Activated CD8-positive, alpha-beta T cell treated with anti-CD3 and anti-CD28 coated beads for 36 hours (primary cell): ENCODE results near the gene CYP4A11. TPM values are rescaled to one million over a fixed set of nuclear protein-coding genes. Genes with fewer than 3 reads are reported as not detected.
"Not testable (repeated sequence)": the region's sequence is repeated elsewhere in the genome, so short reads cannot be mapped to it uniquely, and the experiment has no call there.

Source experiments
- ATAC-seq: fragments of 200-7000 bp; cut with Tn5 transposase; one replicate; pipeline ENCODE4 v1.10.0; 2021; ENCODE audit warnings: mild to moderate bottlenecking, moderate library complexity
- CTCF ChIA-PET: fragments of 350-600 bp; sonication (Branson Sonifier 250); formaldehyde crosslinking; loops from one replicate; lab custom pipeline; 2021; ENCODE audit warnings: antibody characterized with exemption; lab: Charles Lee
- POLR2A ChIA-PET: fragments of 350-600 bp; sonication (Branson Sonifier 250); formaldehyde crosslinking; loops from one replicate; lab custom pipeline; 2021; ENCODE audit warnings: antibody characterized with exemption; lab: Charles Lee
- DNase-seq: peaks from one replicate; pipeline ENCODE4 v3.0.0-alpha.2; 2020
- H3K27ac Mint-ChIP-seq: one replicate; pipeline ENCODE4 v1.8.0; 2021; ENCODE audit warnings: mild to moderate bottlenecking, mixed read lengths
- H3K27me3 Mint-ChIP-seq: one replicate; pipeline ENCODE4 v1.8.0; 2021; ENCODE audit warnings: mixed read lengths
- H3K36me3 Mint-ChIP-seq: one replicate; pipeline ENCODE4 v1.8.0; 2021; ENCODE audit warnings: low read depth, mixed read lengths
- H3K4me1 Mint-ChIP-seq: one replicate; pipeline ENCODE4 v1.8.0; 2021; ENCODE audit warnings: low read depth, mixed read lengths
- H3K4me3 Mint-ChIP-seq: one replicate; pipeline ENCODE4 v1.8.0; 2021; ENCODE audit warnings: mild to moderate bottlenecking, moderate library complexity, mixed read lengths
- H3K9me3 Mint-ChIP-seq: one replicate; pipeline ENCODE4 v1.8.0; 2021; ENCODE audit warnings: mixed read lengths
- CTCF ChIP-seq: fragments of 200-600 bp; IDR thresholded peaks from one replicate; pipeline ENCODE4 v1.8.0; 2022; ENCODE audit warnings: antibody characterized with exemption, mild to moderate bottlenecking
- intact Hi-C: fragments of 100-400 bp; cut with micrococcal nuclease; formaldehyde crosslinking; loops from one replicate; pipeline ENCODE4 v1.10.0; 2022
- total RNA-seq, 2 experiments: library from RNA; stranded (reverse); gene quantifications; one replicate each; pipeline ENCODE4 v1.2.3, GENCODE V29; 2021

CYP4A11 gene
- total RNA-seq, 2 experiments from 2014 or later, result not detected

GRCh38 chr1:46969014-46969619, 27.8 kb upstream of the CYP4A11 start:
- Mint-ChIP-seq H3K27me3 (peaks cover 6% of the 10 kb centered on the region), H3K9me3 (no peaks in the 10 kb centered on the region), H3K4me1 (no peaks in the 10 kb centered on the region), H3K4me3 (no peak overlapping the region), H3K36me3 (no peaks in the 10 kb centered on the region), H3K27ac (no peak overlapping the region)
- ATAC-seq (no peak), DNase-seq (no peak)
- no peak for TF ChIP-seq CTCF
- intact Hi-C loops, result no loop called here
- ChIA-PET CTCF (no interaction called here), POLR2A (no interaction called here)

- DNase-seq, H3K4me3 Mint-ChIP-seq, H3K4me1 Mint-ChIP-seq, ATAC-seq, H3K27me3 Mint-ChIP-seq, CTCF ChIA-PET, H3K27ac Mint-ChIP-seq, H3K9me3 Mint-ChIP-seq, H3K36me3 Mint-ChIP-seq, intact Hi-C loops: not testable (repeated sequence)
- POLR2A ChIA-PET, result interaction anchor here (1.2 kb wide), 1 partner anchor 13 kb away, joined by 3 read pairs; no protein-coding TSS in a partner anchor
These were observed 21.0 kb upstream of the CYP4A11 start for GRCh38 chr1:46962272-46962671.

GRCh38 chr1:46961066-46961758, 19.9 kb upstream of the CYP4A11 start:
- CTCF ChIA-PET, result no interaction called here
- POLR2A ChIA-PET, result interaction anchor here (1.2 kb wide), 1 partner anchor 12 kb away, joined by 3 read pairs; no protein-coding TSS in a partner anchor
- no peaks in the 10 kb centered on the region for H3K36me3 Mint-ChIP-seq
- TF ChIP-seq CTCF, result no peak
- intact Hi-C loops, result no loop called here
- no peaks in the 10 kb centered on the region for H3K4me1 Mint-ChIP-seq
- DNase-seq (no peak), ATAC-seq (no peak)
- H3K27me3 Mint-ChIP-seq, result peaks cover 8% of the 10 kb centered on the region
- no peak overlapping the region for H3K27ac Mint-ChIP-seq
- no peak overlapping the region for H3K4me3 Mint-ChIP-seq
- H3K9me3 Mint-ChIP-seq, result peaks cover 2% of the 10 kb centered on the region

- no peak overlapping the region for H3K27ac Mint-ChIP-seq
- H3K4me1 Mint-ChIP-seq, result no peaks in the 10 kb centered on the region
- POLR2A ChIA-PET, result no interaction called here
- no peaks in the 10 kb centered on the region for H3K36me3 Mint-ChIP-seq
- ATAC-seq (no peak), DNase-seq (no peak)
- peaks cover 2% of the 10 kb centered on the region for H3K9me3 Mint-ChIP-seq
- intact Hi-C loops, result no loop called here
- no peak overlapping the region for H3K4me3 Mint-ChIP-seq
- no peak for TF ChIP-seq CTCF
- CTCF ChIA-PET, result no interaction called here
- peaks cover 8% of the 10 kb centered on the region for H3K27me3 Mint-ChIP-seq
These were observed 19.0 kb upstream of the CYP4A11 start for GRCh38 chr1:46960250-46960649.

- H3K9me3 Mint-ChIP-seq, DNase-seq, ATAC-seq, H3K4me3 Mint-ChIP-seq, H3K36me3 Mint-ChIP-seq, H3K27ac Mint-ChIP-seq, intact Hi-C loops, POLR2A ChIA-PET, CTCF ChIA-PET, H3K27me3 Mint-ChIP-seq, H3K4me1 Mint-ChIP-seq: not testable (repeated sequence)
These were observed 13.8 kb upstream of the CYP4A11 start for GRCh38 chr1:46955116-46955515.

- intact Hi-C loops, POLR2A ChIA-PET: not testable (repeated sequence)
These were observed 12.6 kb upstream of the CYP4A11 start for GRCh38 chr1:46953847-46954246.

GRCh38 chr1:46949417-46949666, 8.1 kb upstream of the CYP4A11 start:
- H3K27ac Mint-ChIP-seq, H3K4me3 Mint-ChIP-seq, H3K4me1 Mint-ChIP-seq, H3K9me3 Mint-ChIP-seq, H3K27me3 Mint-ChIP-seq, CTCF ChIA-PET, H3K36me3 Mint-ChIP-seq, DNase-seq, intact Hi-C loops, ATAC-seq: not testable (repeated sequence)
- POLR2A ChIA-PET, result interaction anchor here (1.2 kb wide), 1 partner anchor 12 kb away, joined by 3 read pairs; no protein-coding TSS in a partner anchor

More at GRCh38 chr1:46953847-46954246, 12.6 kb upstream of the CYP4A11 start:
- DNase-seq, H3K36me3 Mint-ChIP-seq, ATAC-seq, H3K27me3 Mint-ChIP-seq, H3K4me3 Mint-ChIP-seq, CTCF ChIA-PET, H3K4me1 Mint-ChIP-seq, H3K9me3 Mint-ChIP-seq, H3K27ac Mint-ChIP-seq: not testable (repeated sequence)
